Endothelial cell of umbilical vein (primary cell): Measurements from ENCODE around the gene ZNF699. TPM values are rescaled to one million over a fixed set of nuclear protein-coding genes. Genes with fewer than 3 reads are reported as not detected.
"Not testable (repeated sequence)": the region's sequence is repeated elsewhere in the genome, so short reads cannot be mapped to it uniquely, and the experiment has no call there.

Source experiments
- BruUV-seq: library from RNA; stranded (reverse); fragments of 400-500 nt; replicated peaks from 2 replicates; lab custom pipeline; 2021; lab: Mats Ljungman, UMichigan
- CTCF ChIA-PET: fragments of 300-600, 350-600 bp; sonication (Branson Sonifier 250); formaldehyde crosslinking; loops from one replicate; lab custom pipeline; 2021; ENCODE audit warnings: antibody characterized with exemption, inconsistent platforms; lab: Charles Lee
- POLR2A ChIA-PET: fragments of 300-600, 350-600 bp; sonication (Branson Sonifier 250); formaldehyde crosslinking; loops from one replicate; lab custom pipeline; 2021; ENCODE audit warnings: antibody characterized with exemption, inconsistent platforms; lab: Charles Lee
- DNase-seq: peaks from one replicate; pipeline ENCODE4 v3.0.0-alpha.2; 2011; ENCODE audit warnings: low read depth, low spot score
- FAIRE-seq: peaks from 2 replicates; lab custom pipeline; 2011; peaks lifted over from hg19 to GRCh38; lab: Jason Lieb, UNC
- H2AFZ ChIP-seq: 2 replicates; pipeline ENCODE4 v1.6.0; 2012; ENCODE audit warnings: low read depth, low read length, control low read depth, inconsistent platforms
- H3K27ac ChIP-seq: 2 replicates; pipeline ENCODE4 v1.5.1; 2011; ENCODE audit warnings: low read depth, mild to moderate bottlenecking, control low read depth, low read length, moderate library complexity; ENCODE audit not compliant: insufficient read depth
- H3K27me3 ChIP-seq, 2 experiments: 2 replicates each; pipeline versions ENCODE4 v1.6.0 to v1.6.1; 2011; ENCODE audit warnings: low read length in 2 of 2, mixed read lengths in 1 of 2; ENCODE audit not compliant: control insufficient read depth in 2 of 2, insufficient read depth in 2 of 2
- H3K36me3 ChIP-seq, 2 experiments: 2 replicates in 1 of 2; 3 replicates in 1 of 2; pipeline ENCODE4 v1.5.1; 2011; ENCODE audit warnings: low read length in 2 of 2, mild to moderate bottlenecking in 1 of 2, moderate library complexity in 1 of 2; ENCODE audit not compliant: control insufficient read depth in 2 of 2, insufficient read depth in 2 of 2; ENCODE audit errors: extremely low read depth in 1 of 2
- H3K4me1 ChIP-seq: 3 replicates; pipeline ENCODE4 v1.5.1; 2011; ENCODE audit warnings: mild to moderate bottlenecking, low read length; ENCODE audit not compliant: control insufficient read depth, insufficient read depth; ENCODE audit errors: extremely low read depth
- H3K4me2 ChIP-seq: 2 replicates; pipeline ENCODE4 v1.6.1; 2011; ENCODE audit warnings: low read length, control low read depth, mixed read lengths; ENCODE audit not compliant: insufficient read depth
- H3K4me3 ChIP-seq, 3 experiments: fragments of 200-600 bp in 1 of 3; sonication (generic), shearing (Covaris generic) in 1 of 3; replicated peaks in 1 of 3; 2 replicates each; pipeline ENCODE4 v1.5.1; 2011 to 2016; ENCODE audit warnings: control low read depth in 3 of 3, low read length in 3 of 3, mild to moderate bottlenecking in 2 of 3, inconsistent platforms in 1 of 3, low read depth in 1 of 3, moderate library complexity in 1 of 3; ENCODE audit not compliant: insufficient read depth in 1 of 3
- H3K79me2 ChIP-seq: 2 replicates; pipeline ENCODE4 v1.6.0; 2012; ENCODE audit warnings: low read length, inconsistent platforms; ENCODE audit not compliant: control insufficient read depth, insufficient read depth
- H3K9ac ChIP-seq: replicated peaks from 2 replicates; pipeline ENCODE3; 2011; ENCODE audit warnings: low read length, control low read depth; ENCODE audit not compliant: insufficient read depth; ENCODE audit errors: extremely low read depth
- H3K9me1 ChIP-seq: replicated peaks from 3 replicates; pipeline ENCODE4 v1.6.0; 2011; ENCODE audit warnings: mild to moderate bottlenecking, low read length; ENCODE audit not compliant: control insufficient read depth, insufficient read depth; ENCODE audit errors: extremely low read depth
- H3K9me3 ChIP-seq: replicated peaks from 2 replicates; pipeline ENCODE4 v1.5.1; 2012; ENCODE audit warnings: low read length, inconsistent platforms; ENCODE audit not compliant: control insufficient read depth, insufficient read depth
- H4K20me1 ChIP-seq: replicated peaks from 2 replicates; pipeline ENCODE3; 2011; ENCODE audit warnings: mild to moderate bottlenecking, low read length; ENCODE audit not compliant: control insufficient read depth, insufficient read depth; ENCODE audit errors: extremely low read depth
- EZH2 ChIP-seq: IDR thresholded peaks from 2 replicates; pipeline ENCODE4 v1.6.1; 2012; ENCODE audit warnings: borderline replicate concordance, low read depth, mild to moderate bottlenecking, moderate library complexity, low read length, inconsistent platforms; ENCODE audit not compliant: severe bottlenecking
- GATA2 ChIP-seq: IDR thresholded peaks from 2 replicates; pipeline ENCODE4 v1.7.0; 2011; ENCODE audit warnings: low read depth, mild to moderate bottlenecking, moderate library complexity, mixed read lengths, low read length; ENCODE audit not compliant: insufficient read length, insufficient read depth
- MYC ChIP-seq: IDR thresholded peaks from one replicate; pipeline ENCODE4 v1.6.1; 2011; ENCODE audit warnings: mild to moderate bottlenecking, low read depth, low read length
- POLR2A ChIP-seq: IDR thresholded peaks from 2 replicates; pipeline ENCODE4 v1.6.1; 2012; ENCODE audit warnings: low read depth, mild to moderate bottlenecking, control low read depth, low read length
- dilution Hi-C: fragments of 300-500 bp; cut with MboI; formaldehyde crosslinking; loops from one replicate; pipeline ENCODE4 v1.15.0; 2019; ENCODE audit warnings: low sequenced_read_pairs; ENCODE audit not compliant: extremely low pct_ligation_motif_present
- intact Hi-C: fragments of 100-400 bp; cut with micrococcal nuclease; formaldehyde crosslinking; loops from one replicate; pipeline ENCODE4 v1.10.0; 2022
- polyA plus RNA-seq, 4 experiments: library from polyadenylated mRNA; depleted of rRNA in 3 of 4; stranded (reverse) in 3 of 4; unstranded in 1 of 4; fragments of >200 nt; gene quantifications; 2 replicates each; pipeline versions ENCODE4 v1.2.1 to v1.2.3, GENCODE V29; 2011 to 2012; ENCODE audit warnings: missing spikeins in 1 of 4
- total RNA-seq: library from RNA; stranded (reverse); gene quantifications from 2 replicates; pipeline ENCODE4 v1.2.3, GENCODE V29; 2021

Gene ZNF699
- total and polyA plus RNA-seq, 2 donors (not counting 3 experiments of a cell fraction or from before 2014, with no cell fraction given), result 0.59 to 4.7 TPM

GRCh38 chr19:9323557-9323918, 13.9 kb upstream of the ZNF699 start:
- intact Hi-C loops (loop anchor here (5.0 kb wide), 1 partner anchor 196 kb away; the partner anchor contains the start of gene OR7G3), dilution Hi-C loops (no loop called here)
- Histone ChIP-seq H3K79me2 (peaks cover 5% of the 10 kb centered on the region), H3K9ac (peak overlapping the region; percentile 64), H4K20me1 (no peaks in the 10 kb centered on the region), H3K9me1 (no peaks in the 10 kb centered on the region), H3K36me3 (no peaks in the 10 kb centered on the region), H3K4me3 (peak overlapping the region; percentile 74 to 94 (median 90)), H3K4me1 (peaks cover 10% of the 10 kb centered on the region), H3K27me3 (no peaks in the 10 kb centered on the region), H3K27ac (peak overlapping the region; percentile 59), H3K4me2 (peak overlapping the region; percentile 85), H3K9me3 (no peaks in the 10 kb centered on the region), H2AFZ (peak overlapping the region; percentile 97)
- no peak for FAIRE-seq
- BruUV-seq, result no TSS peak
- DNase-seq, result peak; percentile 86
- TF ChIP-seq EZH2 (no peak), MYC (no peak), POLR2A (peak; percentile 15), GATA2 (no peak)
- POLR2A ChIA-PET, result interaction anchor here (0.6 kb wide), 1 partner anchor 14 kb away, joined by 5 read pairs; no protein-coding TSS in a partner anchor
- CTCF ChIA-PET, result interaction anchor here (1.0 to 1.2 kb wide), 3 partner anchors 10 to 16 kb away, joined by 3 to 14 read pairs (median 5); partner anchors contain the start of gene ZNF699

DNA sequence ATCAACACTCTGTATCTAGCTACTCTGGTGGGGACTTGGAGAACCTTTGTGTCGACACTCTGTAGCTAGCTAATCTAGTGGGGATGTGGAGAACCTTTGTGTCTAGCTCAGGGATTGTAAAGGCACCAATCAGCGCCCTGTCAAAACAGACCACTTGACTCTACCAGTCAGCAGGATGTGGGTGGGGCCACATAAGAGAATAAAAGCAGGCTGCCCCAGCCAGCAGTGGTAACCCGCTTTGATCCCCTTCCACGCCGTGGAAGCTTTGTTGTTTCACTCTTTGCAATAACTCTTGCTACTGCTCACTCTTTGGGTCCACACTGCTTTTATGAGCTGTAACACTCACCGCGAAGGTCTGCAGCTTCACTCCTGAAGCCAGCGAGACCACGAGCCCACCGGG, 12.6 kb upstream of the ZNF699 start:
- H3K27ac ChIP-seq, H4K20me1 ChIP-seq, H3K4me2 ChIP-seq, H3K9me3 ChIP-seq, H2AFZ ChIP-seq, H3K4me1 ChIP-seq, POLR2A ChIA-PET, dilution Hi-C loops, H3K79me2 ChIP-seq, BruUV-seq, H3K9ac ChIP-seq, H3K9me1 ChIP-seq, DNase-seq, FAIRE-seq, H3K36me3 ChIP-seq, H3K27me3 ChIP-seq, H3K4me3 ChIP-seq: not testable (repeated sequence)
- intact Hi-C loops, result loop anchor here (5.0 kb wide), 1 partner anchor 195 kb away; the partner anchor contains the start of gene OR7G3
- CTCF ChIA-PET, result interaction anchor here (1.7 kb wide), 1 partner anchor 11 kb away, joined by 3 read pairs; no protein-coding TSS in a partner anchor

DNA sequence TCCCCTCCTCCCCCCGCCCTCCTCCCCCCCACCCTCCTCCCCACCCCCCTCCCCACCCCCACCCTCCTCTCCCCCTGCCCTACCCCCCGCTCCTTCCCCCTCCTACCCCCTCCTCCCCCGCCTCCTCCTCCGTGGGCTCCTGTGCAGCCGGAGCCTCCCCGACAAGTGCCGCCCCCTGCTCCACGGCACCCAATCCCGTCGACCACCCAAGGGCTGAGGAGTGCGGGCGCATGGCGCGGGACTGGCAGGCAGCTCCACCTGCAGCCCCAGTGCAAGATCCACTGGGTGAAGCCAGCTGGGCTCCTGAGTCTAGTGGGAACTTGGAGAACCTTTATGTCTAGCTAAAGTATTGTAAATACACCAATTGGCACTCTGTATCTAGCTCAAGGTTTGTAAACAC, 12.1 kb upstream of the ZNF699 start:
- H3K9ac ChIP-seq, H3K27me3 ChIP-seq, H4K20me1 ChIP-seq, H3K4me1 ChIP-seq, FAIRE-seq, DNase-seq, H3K4me3 ChIP-seq, H3K9me1 ChIP-seq, H3K27ac ChIP-seq, H2AFZ ChIP-seq, H3K79me2 ChIP-seq, H3K36me3 ChIP-seq, BruUV-seq, H3K9me3 ChIP-seq, POLR2A ChIA-PET, H3K4me2 ChIP-seq, dilution Hi-C loops: not testable (repeated sequence)
- intact Hi-C loops, result loop anchor here (5.0 kb wide), 1 partner anchor 194 kb away; the partner anchor contains the start of gene OR7G3
- CTCF ChIA-PET, result interaction anchor here (1.7 kb wide), 1 partner anchor 10 kb away, joined by 3 read pairs; no protein-coding TSS in a partner anchor
